Astrocyte (in vitro differentiated cells and primary cell): ENCODE data around the gene PCDHB13.

Experiments
- EZH2 ChIP-seq: IDR thresholded peaks from 2 replicates; pipeline ENCODE4 v1.6.1; 2012; ENCODE audit warnings: mild to moderate bottlenecking, low read length, inconsistent platforms; ENCODE audit not compliant: insufficient read depth
- TF ChIP-seq, protein P1 (sequence below): IDR thresholded peaks from 2 replicates; pipeline ENCODE4 v1.5.1; 2011; ENCODE audit warnings: low read depth, mild to moderate bottlenecking, inconsistent platforms, low read length, moderate library complexity; ENCODE audit not compliant: insufficient read depth

- TF ChIP-seq, protein P1, sequence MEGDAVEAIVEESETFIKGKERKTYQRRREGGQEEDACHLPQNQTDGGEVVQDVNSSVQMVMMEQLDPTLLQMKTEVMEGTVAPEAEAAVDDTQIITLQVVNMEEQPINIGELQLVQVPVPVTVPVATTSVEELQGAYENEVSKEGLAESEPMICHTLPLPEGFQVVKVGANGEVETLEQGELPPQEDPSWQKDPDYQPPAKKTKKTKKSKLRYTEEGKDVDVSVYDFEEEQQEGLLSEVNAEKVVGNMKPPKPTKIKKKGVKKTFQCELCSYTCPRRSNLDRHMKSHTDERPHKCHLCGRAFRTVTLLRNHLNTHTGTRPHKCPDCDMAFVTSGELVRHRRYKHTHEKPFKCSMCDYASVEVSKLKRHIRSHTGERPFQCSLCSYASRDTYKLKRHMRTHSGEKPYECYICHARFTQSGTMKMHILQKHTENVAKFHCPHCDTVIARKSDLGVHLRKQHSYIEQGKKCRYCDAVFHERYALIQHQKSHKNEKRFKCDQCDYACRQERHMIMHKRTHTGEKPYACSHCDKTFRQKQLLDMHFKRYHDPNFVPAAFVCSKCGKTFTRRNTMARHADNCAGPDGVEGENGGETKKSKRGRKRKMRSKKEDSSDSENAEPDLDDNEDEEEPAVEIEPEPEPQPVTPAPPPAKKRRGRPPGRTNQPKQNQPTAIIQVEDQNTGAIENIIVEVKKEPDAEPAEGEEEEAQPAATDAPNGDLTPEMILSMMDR = no peak
- no peak for TF ChIP-seq EZH2
Observed at GRCh38 chr5:141260458-141261237, 46.9 kb downstream of the PCDHB13 start.
